Natural killer cell treated with Interleukin-12 subunit alpha and Interleukin-12 subunit beta and Interleukin-15 and Interleukin-18, amount 100 ng/mL, for 72 hours (primary cell): Measurements from ENCODE around the gene RANBP3L. TPM values are rescaled to one million over a fixed set of nuclear protein-coding genes. Genes with fewer than 3 reads are reported as not detected.
"Not testable (repeated sequence)": the region's sequence is repeated elsewhere in the genome, so short reads cannot be mapped to it uniquely, and the experiment has no call there.

Experiments
- ATAC-seq, 2 donors: fragments of 150-1000 bp; cut with Tn5 transposase in 1 of 2; sonication (Bioruptor Pico), chemical (Tn5 transposase) in 1 of 2; 2 replicates each; pipeline ENCODE4 v1.10.0; 2021
- DNase-seq: peaks from one replicate; pipeline ENCODE4 v3.0.0; 2022; ENCODE audit warnings: low spot score
- H3K27ac Mint-ChIP-seq, 2 donors: 1 replicate in 1 of 2; 2 replicates in 1 of 2; pipeline ENCODE4 v1.8.0; 2022; ENCODE audit warnings: mixed read lengths in 2 of 2, mild to moderate bottlenecking in 1 of 2, moderate library complexity in 1 of 2
- H3K27me3 Mint-ChIP-seq, 2 donors: 1 replicate in 1 of 2; 2 replicates in 1 of 2; pipeline ENCODE4 v1.8.0; 2022; ENCODE audit warnings: mixed read lengths in 2 of 2
- H3K36me3 Mint-ChIP-seq: one replicate; pipeline ENCODE4 v1.8.0; 2022; ENCODE audit warnings: mixed read lengths
- H3K4me1 Mint-ChIP-seq, 2 donors: 1 replicate in 1 of 2; 2 replicates in 1 of 2; pipeline ENCODE4 v1.8.0; 2022; ENCODE audit warnings: low read depth in 2 of 2, mixed read lengths in 2 of 2, mild to moderate bottlenecking in 1 of 2
- H3K4me3 Mint-ChIP-seq: one replicate; pipeline ENCODE4 v1.8.0; 2022; ENCODE audit warnings: mixed read lengths
- H3K9me3 Mint-ChIP-seq: 2 replicates; pipeline ENCODE4 v1.8.0; 2022; ENCODE audit warnings: mixed read lengths
- total RNA-seq, 2 donors: library from RNA; stranded (reverse); gene quantifications; one replicate each; pipeline ENCODE4 v1.2.3, GENCODE V29; 2022

The RANBP3L gene
- total RNA-seq, 2 donors from 2014 or later, result not detected

- no peak for ATAC-seq
- H3K27me3 Mint-ChIP-seq, result no peaks in the 10 kb centered on the region
- H3K27ac Mint-ChIP-seq, result no peak overlapping the region
- H3K4me1 Mint-ChIP-seq, result no peaks in the 10 kb centered on the region
- DNase-seq, result no peak
- peaks cover 6% of the 10 kb centered on the region for H3K36me3 Mint-ChIP-seq
- H3K4me3 Mint-ChIP-seq, result no peak overlapping the region
- no peaks in the 10 kb centered on the region for H3K9me3 Mint-ChIP-seq
Observed at GRCh38 chr5:36228505-36228904, 73.2 kb downstream of the RANBP3L start.

GRCh38 chr5:36227046-36227445 is 74.7 kb downstream of the RANBP3L start:
- no peak for ATAC-seq
- Mint-ChIP-seq H3K27ac (no peak overlapping the region), H3K4me3 (no peak overlapping the region)

GRCh38 chr5:36222620-36223019 is 79.1 kb downstream of the RANBP3L start:
- no peak for DNase-seq
- no peaks in the 10 kb centered on the region for H3K27me3 Mint-ChIP-seq
- ATAC-seq, result no peak
- H3K4me1 Mint-ChIP-seq, result no peaks in the 10 kb centered on the region
- H3K27ac Mint-ChIP-seq, result no peak overlapping the region
- no peaks in the 10 kb centered on the region for H3K9me3 Mint-ChIP-seq
- H3K36me3 Mint-ChIP-seq, result peaks cover 10% of the 10 kb centered on the region
- H3K4me3 Mint-ChIP-seq, result no peak overlapping the region

More at GRCh38 chr5:36227046-36227445, 74.7 kb downstream of the RANBP3L start:
- peaks cover 6% of the 10 kb centered on the region for H3K36me3 Mint-ChIP-seq
- no peaks in the 10 kb centered on the region for H3K4me1 Mint-ChIP-seq
- no peak for DNase-seq
- no peaks in the 10 kb centered on the region for H3K27me3 Mint-ChIP-seq
- no peaks in the 10 kb centered on the region for H3K9me3 Mint-ChIP-seq

- no peak for DNase-seq
- Mint-ChIP-seq H3K27me3 (no peaks in the 10 kb centered on the region), H3K27ac (no peak overlapping the region), H3K9me3 (no peaks in the 10 kb centered on the region), H3K36me3 (peaks cover 9% of the 10 kb centered on the region), H3K4me1 (no peaks in the 10 kb centered on the region), H3K4me3 (no peak overlapping the region)
- no peak for ATAC-seq
Observed at GRCh38 chr5:36217988-36218387, 83.7 kb downstream of the RANBP3L start.

GRCh38 chr5:36217567-36217966 is 84.1 kb downstream of the RANBP3L start:
- ATAC-seq, result no peak
- H3K9me3 Mint-ChIP-seq, result no peaks in the 10 kb centered on the region

GRCh38 chr5:36215910-36216309 is 85.8 kb downstream of the RANBP3L start:
- no peak overlapping the region for H3K4me3 Mint-ChIP-seq
- ATAC-seq (no peak), DNase-seq (no peak)
- no peaks in the 10 kb centered on the region for H3K9me3 Mint-ChIP-seq
- no peaks in the 10 kb centered on the region for H3K4me1 Mint-ChIP-seq
- H3K27ac Mint-ChIP-seq, result no peak overlapping the region
- no peaks in the 10 kb centered on the region for H3K27me3 Mint-ChIP-seq
- H3K36me3 Mint-ChIP-seq, result peaks cover 11% of the 10 kb centered on the region

More at GRCh38 chr5:36217567-36217966, 84.1 kb downstream of the RANBP3L start:
- Mint-ChIP-seq H3K4me3 (no peak overlapping the region), H3K36me3 (peaks cover 12% of the 10 kb centered on the region), H3K27ac (no peak overlapping the region), H3K27me3 (no peaks in the 10 kb centered on the region), H3K4me1 (no peaks in the 10 kb centered on the region)
- no peak for DNase-seq

GRCh38 chr5:36214436-36214835 is 87.3 kb downstream of the RANBP3L start:
- no peak for ATAC-seq
- no peaks in the 10 kb centered on the region for H3K4me1 Mint-ChIP-seq

GRCh38 chr5:36209664-36210063 is 92.0 kb downstream of the RANBP3L start:
- DNase-seq, result no peak
- peaks cover 0 to 4% of the 10 kb centered on the region in 2 donors for H3K4me1 Mint-ChIP-seq
- H3K27ac Mint-ChIP-seq, result no peak overlapping the region

More at GRCh38 chr5:36214436-36214835, 87.3 kb downstream of the RANBP3L start:
- DNase-seq, result no peak
- no peaks in the 10 kb centered on the region for H3K9me3 Mint-ChIP-seq
- H3K4me3 Mint-ChIP-seq, result no peak overlapping the region
- H3K27ac Mint-ChIP-seq, result no peak overlapping the region
- H3K27me3 Mint-ChIP-seq, result no peaks in the 10 kb centered on the region
- peaks cover 10% of the 10 kb centered on the region for H3K36me3 Mint-ChIP-seq

GRCh38 chr5:36208786-36209185 is 92.9 kb downstream of the RANBP3L start:
- no peak for ATAC-seq
- Mint-ChIP-seq H3K9me3 (no peaks in the 10 kb centered on the region), H3K36me3 (peaks cover 25% of the 10 kb centered on the region)

More at GRCh38 chr5:36209664-36210063, 92.0 kb downstream of the RANBP3L start:
- no peak overlapping the region for H3K4me3 Mint-ChIP-seq
- peaks cover 25% of the 10 kb centered on the region for H3K36me3 Mint-ChIP-seq
- H3K9me3 Mint-ChIP-seq, result no peaks in the 10 kb centered on the region
- no peak for ATAC-seq
- no peaks in the 10 kb centered on the region for H3K27me3 Mint-ChIP-seq

GRCh38 chr5:36206913-36207312 is 94.8 kb downstream of the RANBP3L start:
- Mint-ChIP-seq H3K9me3 (no peaks in the 10 kb centered on the region), H3K4me1 (peaks cover 0 to 4% of the 10 kb centered on the region in 2 donors), H3K27ac (no peak overlapping the region), H3K4me3 (no peak overlapping the region), H3K27me3 (no peaks in the 10 kb centered on the region), H3K36me3 (peaks cover 20% of the 10 kb centered on the region)
- DNase-seq (no peak), ATAC-seq (no peak)

More at GRCh38 chr5:36208786-36209185, 92.9 kb downstream of the RANBP3L start:
- H3K4me3 Mint-ChIP-seq, result no peak overlapping the region
- no peak for DNase-seq
- H3K4me1 Mint-ChIP-seq, result peaks cover 0 to 4% of the 10 kb centered on the region in 2 donors
- no peaks in the 10 kb centered on the region for H3K27me3 Mint-ChIP-seq
- no peak overlapping the region for H3K27ac Mint-ChIP-seq

- H3K27ac Mint-ChIP-seq, result no peak overlapping the region
- no peaks in the 10 kb centered on the region for H3K9me3 Mint-ChIP-seq
- peaks cover 20% of the 10 kb centered on the region for H3K36me3 Mint-ChIP-seq
- DNase-seq (no peak), ATAC-seq (no peak)
- no peaks in the 10 kb centered on the region for H3K27me3 Mint-ChIP-seq
- no peak overlapping the region for H3K4me3 Mint-ChIP-seq
- peaks cover 0 to 4% of the 10 kb centered on the region in 2 donors for H3K4me1 Mint-ChIP-seq
Observed at GRCh38 chr5:36205329-36205728, 96.4 kb downstream of the RANBP3L start.

- H3K27me3 Mint-ChIP-seq, result no peaks in the 10 kb centered on the region
- no peaks in the 10 kb centered on the region for H3K9me3 Mint-ChIP-seq
- no peak overlapping the region for H3K4me3 Mint-ChIP-seq
- DNase-seq (no peak), ATAC-seq (no peak)
- peaks cover 20% of the 10 kb centered on the region for H3K36me3 Mint-ChIP-seq
- H3K27ac Mint-ChIP-seq, result no peak overlapping the region
- peaks cover 0 to 4% of the 10 kb centered on the region in 2 donors for H3K4me1 Mint-ChIP-seq
Observed at GRCh38 chr5:36202521-36202961, 99.2 kb downstream of the RANBP3L start.

GRCh38 chr5:36200513-36200912 is 101.2 kb downstream of the RANBP3L start:
- ATAC-seq (no peak), DNase-seq (no peak)
- Mint-ChIP-seq H3K4me3 (no peak overlapping the region), H3K9me3 (no peaks in the 10 kb centered on the region), H3K27ac (no peak overlapping the region), H3K27me3 (no peaks in the 10 kb centered on the region), H3K4me1 (peaks cover 0 to 4% of the 10 kb centered on the region in 2 donors), H3K36me3 (peaks cover 14% of the 10 kb centered on the region)

GRCh38 chr5:36199620-36200019 is 102.1 kb downstream of the RANBP3L start:
- no peaks in the 10 kb centered on the region for H3K9me3 Mint-ChIP-seq
- no peaks in the 10 kb centered on the region for H3K27me3 Mint-ChIP-seq
- ATAC-seq (no peak), DNase-seq (no peak)
- no peaks in the 10 kb centered on the region for H3K4me1 Mint-ChIP-seq
- no peak overlapping the region for H3K27ac Mint-ChIP-seq
- peaks cover 11% of the 10 kb centered on the region for H3K36me3 Mint-ChIP-seq
- H3K4me3 Mint-ChIP-seq, result no peak overlapping the region

- H3K36me3 Mint-ChIP-seq, result peaks cover 11% of the 10 kb centered on the region
- not testable (repeated sequence) for H3K27me3 Mint-ChIP-seq, H3K4me3 Mint-ChIP-seq, H3K4me1 Mint-ChIP-seq, ATAC-seq, H3K9me3 Mint-ChIP-seq, H3K27ac Mint-ChIP-seq, DNase-seq
Observed at GRCh38 chr5:36198783-36199182, 102.9 kb downstream of the RANBP3L start.
